HG03521 (cell line): ENCODE data around the gene MTNR1A.
A peak's percentile ranks its signal among the peaks of the same experiment; 100 is the strongest.

ENCODE experiments used
- ATAC-seq: cut with Tn5 transposase; IDR thresholded peaks from one replicate; pipeline ENCODE4 v1.9.1; 2021; ENCODE audit warnings: mild to moderate bottlenecking, moderate library complexity; ENCODE audit not compliant: unreplicated experiment

The MTNR1A gene

DNA sequence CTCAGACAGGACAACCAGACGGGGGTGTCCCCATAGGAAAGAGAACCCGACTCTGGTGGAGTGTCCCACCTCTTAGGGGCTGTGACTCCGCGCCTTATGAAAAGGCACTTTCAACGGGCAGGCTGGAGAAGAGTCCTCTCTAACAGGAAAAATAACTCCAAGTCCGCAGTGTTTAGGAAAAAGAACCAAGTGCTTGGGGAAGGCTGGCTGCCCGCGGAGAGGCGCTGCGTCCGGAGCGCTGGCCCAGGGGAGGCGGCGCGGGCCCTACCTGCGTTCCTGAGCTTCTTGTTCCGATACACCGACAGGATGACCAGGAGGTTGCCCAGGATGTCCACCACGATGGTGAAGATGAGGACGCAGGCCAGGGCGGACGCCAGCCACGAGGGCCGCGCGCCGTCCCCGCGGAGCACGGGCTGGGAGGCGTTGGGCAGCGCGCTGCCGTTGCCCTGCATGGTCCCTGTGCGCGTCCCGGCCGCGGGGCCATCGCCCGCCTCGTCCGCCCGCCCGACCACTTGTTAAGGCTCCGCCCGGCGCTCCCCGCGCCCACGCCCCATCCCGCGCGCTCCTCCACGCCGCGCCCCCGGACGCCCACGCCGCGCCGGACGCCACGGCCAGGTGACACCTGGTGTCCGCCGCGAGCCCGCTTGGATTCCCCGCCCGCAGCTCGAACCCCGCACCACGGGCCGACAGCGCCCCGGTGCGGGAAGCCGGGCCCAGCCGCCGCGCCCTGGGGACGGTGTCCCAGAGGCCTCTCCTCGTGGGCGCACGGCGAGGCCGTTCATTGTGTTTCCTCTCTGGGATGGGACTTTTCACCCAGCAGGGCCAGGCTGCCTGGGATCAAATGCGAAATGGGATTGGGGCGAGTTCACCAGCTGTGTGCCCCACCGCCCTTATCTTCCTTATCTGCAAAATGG lies at the start of gene MTNR1A:
MTNR1A (minus strand) TSS at position 654 of the 914 bp plus-strand sequence; CDS start at position 452, 202 bp downstream.
- no peak for ATAC-seq

- ATAC-seq: no peak
Measured at GRCh38 chr4:186604124-186604807, 48.9 kb upstream of the MTNR1A start.

DNA sequence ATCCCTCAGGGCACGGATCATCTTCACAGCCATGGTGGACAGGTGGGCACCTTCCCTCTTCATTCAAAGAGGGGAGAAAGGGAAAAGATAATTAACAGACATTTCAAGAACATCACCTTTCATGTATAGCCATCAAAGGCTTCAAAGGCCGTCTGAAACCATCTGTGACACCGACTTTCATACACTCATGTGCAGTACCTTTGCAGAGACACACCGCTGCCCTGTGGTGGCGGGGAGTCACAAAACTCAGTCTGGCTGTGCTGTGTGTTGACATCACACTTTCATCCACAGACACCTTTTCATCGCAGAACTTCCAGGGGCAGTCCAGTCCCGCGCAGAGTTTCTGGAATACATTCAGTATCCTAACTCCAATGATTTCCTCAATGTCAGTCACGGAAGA lies 47.6 kb upstream of the MTNR1A start:
- ATAC-seq: no peak

GRCh38 chr4:186599483-186599882 lies 44.1 kb upstream of the MTNR1A start:
- ATAC-seq: no peak

GRCh38 chr4:186598686-186599085 lies 43.3 kb upstream of the MTNR1A start:
- ATAC-seq: no peak

GRCh38 chr4:186596850-186597390 lies 41.6 kb upstream of the MTNR1A start:
- no peak for ATAC-seq

DNA sequence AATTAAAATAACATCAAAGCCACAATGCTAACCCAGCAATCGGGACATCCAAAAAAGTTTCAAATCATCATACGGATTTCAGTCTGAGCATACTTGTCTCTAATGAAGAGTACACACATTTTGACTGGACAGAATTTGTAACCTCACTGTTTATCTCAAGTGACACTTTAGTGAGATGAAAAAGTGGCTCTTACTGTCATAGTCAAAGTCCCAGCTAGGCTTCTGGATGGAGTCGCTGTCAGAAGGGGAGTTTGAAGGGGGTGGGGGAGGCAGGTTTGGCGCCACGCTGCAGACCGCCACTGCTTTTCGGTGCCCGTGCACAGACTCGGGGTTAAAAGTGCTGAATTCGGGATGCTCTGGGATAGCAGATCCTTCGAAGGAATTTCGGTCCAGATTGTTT lies 41.0 kb upstream of the MTNR1A start:
- no peak for ATAC-seq

DNA sequence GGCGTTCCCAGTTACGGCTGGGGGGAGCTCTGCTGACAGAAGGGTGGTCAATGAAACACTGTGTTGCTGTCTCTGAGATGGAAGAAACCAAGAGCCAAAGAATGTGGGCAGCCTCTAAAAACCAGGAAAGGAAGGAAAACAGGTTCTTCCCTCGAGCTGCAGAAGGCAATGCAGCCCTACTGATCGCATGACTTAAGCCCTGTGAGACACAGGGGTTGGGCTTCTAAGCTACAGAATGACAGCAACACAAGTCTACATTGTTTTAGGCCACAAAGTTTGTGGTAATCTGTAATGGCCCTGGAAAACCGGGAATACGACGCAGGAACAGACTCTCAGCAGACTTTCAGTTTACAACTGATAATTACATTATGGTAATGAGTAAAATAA lies 38.2 kb upstream of the MTNR1A start:
- no peak for ATAC-seq

DNA sequence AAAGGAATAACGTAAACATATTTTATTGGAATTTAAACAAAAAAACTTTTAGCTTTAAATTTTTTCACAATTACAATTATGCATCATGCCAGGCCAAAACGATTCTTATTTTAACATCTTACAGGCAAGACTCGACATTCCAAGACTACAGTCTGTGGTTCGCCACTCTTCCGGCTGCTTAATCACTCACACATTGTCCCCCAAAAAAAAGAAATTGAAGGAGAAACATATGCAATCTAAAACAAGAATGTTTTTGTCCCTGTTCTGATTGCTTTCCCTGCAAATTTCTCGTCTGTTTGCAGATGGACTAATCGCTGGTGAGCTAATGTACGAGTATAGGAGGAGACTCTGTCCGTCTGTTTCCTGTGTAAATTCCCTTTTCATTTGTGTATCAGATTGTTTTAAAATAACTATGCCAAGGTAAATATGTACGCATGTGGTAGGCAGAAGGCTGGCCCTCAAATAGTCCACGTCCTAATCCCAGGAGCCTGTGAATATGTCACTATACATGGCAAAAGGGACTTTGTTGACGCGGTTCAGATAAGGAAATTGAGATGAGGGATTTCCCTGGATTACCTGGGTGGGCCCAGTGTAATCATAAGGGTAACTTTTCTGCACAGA lies 37.7 kb upstream of the MTNR1A start:
- ATAC-seq: no peak

- ATAC-seq: no peak
Measured at GRCh38 chr4:186592445-186592844, 37.1 kb upstream of the MTNR1A start.

DNA sequence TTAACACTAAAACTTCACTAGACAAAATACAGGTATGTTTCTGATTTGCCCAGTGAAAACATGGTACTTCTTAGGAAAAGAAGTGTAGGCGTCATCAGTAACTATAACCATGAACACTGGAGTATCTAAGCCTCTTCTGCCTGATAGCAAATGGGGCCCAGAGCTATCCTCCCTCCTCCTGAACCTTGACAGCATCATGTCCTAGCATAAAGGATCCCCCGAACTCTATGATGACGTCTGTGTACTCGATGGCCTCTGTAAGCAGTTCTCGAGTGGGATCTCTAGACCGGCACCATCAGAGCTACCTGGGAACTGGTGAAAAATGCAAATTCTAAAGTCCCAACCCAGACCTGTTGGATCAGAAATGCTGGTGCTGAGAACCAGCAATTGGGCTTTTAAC lies 36.3 kb upstream of the MTNR1A start:
- no peak for ATAC-seq

- no peak for ATAC-seq
Measured at GRCh38 chr4:186588503-186588902, 33.1 kb upstream of the MTNR1A start.

- ATAC-seq: peak; percentile 58
Measured at GRCh38 chr4:186587416-186588018, 32.1 kb upstream of the MTNR1A start.

GRCh38 chr4:186586205-186586604 lies 30.8 kb upstream of the MTNR1A start:
- ATAC-seq: no peak

GRCh38 chr4:186584912-186585311 lies 29.5 kb upstream of the MTNR1A start:
- ATAC-seq: no peak

- no peak for ATAC-seq
Measured at GRCh38 chr4:186581421-186581820, 26.1 kb upstream of the MTNR1A start.

- no peak for ATAC-seq
Measured at GRCh38 chr4:186580669-186581068, 25.3 kb upstream of the MTNR1A start.

DNA sequence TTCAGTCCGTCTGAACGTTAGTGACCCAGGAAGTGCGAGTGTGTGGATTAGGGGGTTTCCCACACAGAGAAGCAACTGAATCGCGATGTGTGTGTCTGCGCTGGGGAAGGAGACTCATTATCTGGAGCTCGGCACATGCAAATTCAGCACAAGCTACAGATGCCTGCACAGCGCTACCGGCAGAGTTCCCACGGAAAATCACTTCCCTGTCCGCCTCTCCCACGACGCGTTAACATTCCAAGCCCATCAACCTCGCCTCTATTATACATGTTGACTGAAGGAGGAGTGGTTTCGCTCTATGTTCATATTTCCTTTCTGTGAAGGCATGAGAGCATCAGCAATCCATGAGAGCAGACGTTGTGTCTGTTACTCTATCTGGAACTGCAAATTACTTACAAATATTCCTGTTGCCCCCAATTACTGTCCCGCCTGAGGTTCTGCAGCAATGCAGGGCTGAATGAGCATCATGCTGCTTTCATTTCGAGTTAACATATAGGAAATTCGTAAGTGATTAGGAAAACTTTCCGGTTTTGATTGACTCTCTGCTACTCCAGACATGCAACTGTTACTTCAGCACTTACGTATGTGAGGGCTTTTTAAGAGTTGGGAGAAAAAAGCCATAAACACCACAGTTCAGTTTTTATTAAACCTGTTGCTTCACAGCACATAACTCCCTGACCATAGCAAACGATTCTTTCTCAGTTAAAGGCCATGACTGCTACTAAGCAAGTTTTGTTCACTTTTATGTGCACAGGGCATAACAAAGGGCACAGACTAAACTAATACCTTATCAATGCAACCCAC lies 15.0 kb upstream of the MTNR1A start:
- ATAC-seq: no peak

GRCh38 chr4:186569533-186570192 lies 14.3 kb upstream of the MTNR1A start:
- ATAC-seq: no peak

DNA sequence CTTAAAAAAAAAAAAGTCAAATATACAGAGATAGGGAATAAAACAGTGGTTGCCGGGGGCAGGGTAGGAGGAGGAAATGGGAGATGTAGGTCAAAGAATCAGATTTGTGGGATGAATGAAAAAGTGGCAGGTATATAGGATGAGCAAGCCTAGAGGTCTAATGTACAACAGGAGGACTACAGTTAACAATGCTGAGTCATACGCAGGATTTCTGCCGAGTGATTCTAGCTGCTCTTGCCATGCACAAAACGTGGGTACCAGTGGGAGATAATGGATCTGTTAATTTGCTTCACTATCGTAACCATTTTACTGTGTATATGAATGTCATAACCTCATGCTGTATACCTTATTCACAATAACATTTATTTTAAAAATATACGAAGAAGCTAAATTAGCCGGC lies 10.7 kb upstream of the MTNR1A start:
- no peak for ATAC-seq
